GM10847 (cell line): Measurements from ENCODE around the gene EPS15.

Source experiments
- POLR2A ChIP-seq: IDR thresholded peaks from 2 replicates; pipeline ENCODE4 v1.6.1; 2011; ENCODE audit not compliant: insufficient read length; ENCODE audit errors: extremely low read depth

The EPS15 gene

GRCh38 chr1:51551081-51551480, 32.0 kb upstream of the EPS15 start:
- TF ChIP-seq POLR2A = no peak

GRCh38 chr1:51549901-51550300, 30.8 kb upstream of the EPS15 start:
- TF ChIP-seq POLR2A = no peak

- no peak for TF ChIP-seq POLR2A
Observed at GRCh38 chr1:51549016-51549619, 30.1 kb upstream of the EPS15 start.

- no peak for TF ChIP-seq POLR2A
Observed at GRCh38 chr1:51543858-51544257, 24.8 kb upstream of the EPS15 start.

GRCh38 chr1:51542158-51542953, 23.3 kb upstream of the EPS15 start:
- no peak for TF ChIP-seq POLR2A

- TF ChIP-seq POLR2A = no peak
Observed at GRCh38 chr1:51541313-51542050, 22.4 kb upstream of the EPS15 start.

- TF ChIP-seq POLR2A = no peak
Observed at GRCh38 chr1:51537568-51537967, 18.5 kb upstream of the EPS15 start.

- no peak for TF ChIP-seq POLR2A
Observed at GRCh38 chr1:51535006-51535592, 16.0 kb upstream of the EPS15 start.

- TF ChIP-seq POLR2A = no peak
Observed at GRCh38 chr1:51534447-51534846, 15.4 kb upstream of the EPS15 start.

GRCh38 chr1:51532853-51533252, 13.8 kb upstream of the EPS15 start:
- TF ChIP-seq POLR2A = no peak

- TF ChIP-seq POLR2A = no peak
Observed at GRCh38 chr1:51527144-51527543, 8.1 kb upstream of the EPS15 start.

GRCh38 chr1:51526248-51526647, 7.2 kb upstream of the EPS15 start:
- no peak for TF ChIP-seq POLR2A

GRCh38 chr1:51525295-51525694, 6.2 kb upstream of the EPS15 start:
- TF ChIP-seq POLR2A = no peak

- TF ChIP-seq POLR2A = no peak
Observed at GRCh38 chr1:51524817-51525216, 5.8 kb upstream of the EPS15 start.

GRCh38 chr1:51523931-51524330, 4.9 kb upstream of the EPS15 start:
- no peak for TF ChIP-seq POLR2A
